GM12892 (cell line): ENCODE results near the gene RBMS1.

ENCODE experiments used
- POLR2A ChIP-seq: IDR thresholded peaks from 2 replicates; pipeline ENCODE4 v1.6.1; 2011; ENCODE audit warnings: low read depth, low read length, control low read depth
- POLR2AphosphoS5 ChIP-seq: IDR thresholded peaks from 2 replicates; pipeline ENCODE4 v1.6.1; 2011; ENCODE audit warnings: low read depth, low read length, control low read depth
- TAF1 ChIP-seq: IDR thresholded peaks from 2 replicates; pipeline ENCODE4 v1.6.1; 2011; ENCODE audit warnings: low read depth, mild to moderate bottlenecking, control low read depth, low read length, borderline replicate concordance

DNA sequence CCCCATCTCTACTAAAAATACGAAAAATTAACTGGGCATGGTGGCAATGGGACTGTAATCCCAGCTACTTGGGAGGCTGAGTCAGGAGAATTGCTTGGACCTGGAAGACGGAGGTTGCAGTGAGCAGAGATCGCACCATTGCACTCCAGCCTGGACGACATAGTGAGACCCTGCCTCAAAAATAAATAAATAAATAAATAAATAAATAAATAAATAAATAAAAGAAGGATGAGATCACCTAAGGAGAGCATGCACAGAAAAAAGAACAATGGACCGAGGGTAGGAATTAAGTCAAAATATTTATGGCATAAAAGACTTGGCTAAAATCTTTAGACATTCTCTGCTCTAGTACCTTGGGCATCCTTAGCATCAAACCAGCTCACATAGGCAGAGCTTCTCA, 8.9 kb upstream of the RBMS1 start:
- no peak for TF ChIP-seq POLR2A
- TF ChIP-seq POLR2AphosphoS5, result no peak
- TF ChIP-seq TAF1, result no peak
